A549 (cell line): ENCODE results near the gene ELAVL1.

Experiments
- CHD4 ChIP-seq: fragments of 200-600 bp; sonication (generic); IDR thresholded peaks from 2 replicates; pipeline ENCODE4 v1.6.1; 2016; ENCODE audit warnings: antibody characterized with exemption, mild to moderate bottlenecking, borderline replicate concordance
- EP300 ChIP-seq, 2 experiments: fragments of >200 bp; sonication (Bioruptor Twin); formaldehyde crosslinking; IDR thresholded peaks; 2 replicates in 1 of 2; 3 replicates in 1 of 2; pipeline ENCODE4 v1.6.1; 2016 to 2017
- ESRRA ChIP-seq: fragments of 150-350 bp; IDR thresholded peaks from 2 replicates; pipeline ENCODE4 v1.6.1; 2014; ENCODE audit warnings: mild to moderate bottlenecking, low read length, borderline replicate concordance
- NPAS2 ChIP-seq: fragments of 250-450 bp; sonication (Bioruptor Pico); IDR thresholded peaks from 2 replicates; pipeline ENCODE4 v1.8.0; 2022; ENCODE audit warnings: mild to moderate bottlenecking, moderate library complexity, borderline replicate concordance
- POLR2A ChIP-seq: IDR thresholded peaks from 2 replicates; pipeline ENCODE4 v1.6.1; 2012; ENCODE audit warnings: mild to moderate bottlenecking, low read length
- RAD21 ChIP-seq, 2 experiments: fragments of >200 bp in 1 of 2; sonication (Bioruptor Twin) in 1 of 2; formaldehyde crosslinking in 1 of 2; IDR thresholded peaks in 1 of 2; conservative IDR thresholded peaks in 1 of 2; 2 replicates in 1 of 2; 3 replicates in 1 of 2; pipeline ENCODE4 v1.6.1; 2012 to 2018; ENCODE audit warnings: inconsistent platforms in 1 of 2
- RFX5 ChIP-seq: fragments of 450-650 bp; IDR thresholded peaks from 2 replicates; pipeline ENCODE4 v1.7.1; 2014; ENCODE audit warnings: antibody characterized with exemption, mild to moderate bottlenecking, moderate library complexity
- SMC3 ChIP-seq: fragments of >200 bp; sonication (Bioruptor Twin); formaldehyde crosslinking; IDR thresholded peaks from 3 replicates; pipeline ENCODE4 v1.6.1; 2018; ENCODE audit warnings: inconsistent platforms
- TF ChIP-seq, protein P1 (sequence below): fragments of >200 bp; sonication (Bioruptor Twin); formaldehyde crosslinking; IDR thresholded peaks from 3 replicates; pipeline ENCODE4 v1.5.1; 2016
- TF ChIP-seq, protein P2 (sequence below): IDR thresholded peaks from 2 replicates; pipeline ENCODE4 v1.6.1; 2012
- TF ChIP-seq, protein P3 (sequence below): IDR thresholded peaks from 2 replicates; pipeline ENCODE4 v1.6.1; 2012

DNA sequence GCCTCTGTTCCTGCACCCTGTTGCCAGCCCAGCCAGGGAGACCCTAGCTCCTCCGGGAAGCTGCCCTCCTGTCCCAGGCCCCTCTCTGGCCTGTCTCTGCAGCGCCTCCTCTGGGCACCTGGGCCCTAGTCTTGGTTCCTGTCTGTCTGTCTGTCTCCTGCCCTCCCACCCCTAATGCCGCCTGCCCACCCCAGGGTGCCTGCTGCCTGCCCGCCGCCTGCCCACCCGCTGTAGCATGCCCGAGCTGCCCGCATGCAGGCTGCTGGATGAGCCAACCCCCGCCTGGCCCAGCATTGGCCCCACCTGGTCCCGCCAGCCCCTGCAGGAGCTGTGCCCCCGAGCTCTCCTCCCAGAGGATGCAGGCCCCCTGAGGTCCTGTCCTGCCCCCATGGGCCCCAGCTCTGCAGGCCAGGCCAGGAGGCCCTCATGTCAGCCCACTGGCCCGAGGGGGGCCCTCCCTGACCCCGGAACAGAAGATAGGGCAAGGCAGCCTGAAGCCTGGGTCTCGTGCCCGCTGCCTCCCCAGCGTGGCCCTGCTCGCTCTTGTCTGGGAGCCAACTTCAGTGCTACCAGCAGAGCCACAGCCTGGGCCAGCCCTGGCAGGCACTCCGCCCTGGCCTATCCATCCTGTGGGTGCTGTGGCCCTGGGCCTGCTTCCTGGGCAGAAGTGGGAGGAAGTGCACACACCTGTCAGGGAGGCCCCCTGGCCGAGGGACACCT is 96.5 kb downstream of the ELAVL1 start:
- TF ChIP-seq, protein P1, sequence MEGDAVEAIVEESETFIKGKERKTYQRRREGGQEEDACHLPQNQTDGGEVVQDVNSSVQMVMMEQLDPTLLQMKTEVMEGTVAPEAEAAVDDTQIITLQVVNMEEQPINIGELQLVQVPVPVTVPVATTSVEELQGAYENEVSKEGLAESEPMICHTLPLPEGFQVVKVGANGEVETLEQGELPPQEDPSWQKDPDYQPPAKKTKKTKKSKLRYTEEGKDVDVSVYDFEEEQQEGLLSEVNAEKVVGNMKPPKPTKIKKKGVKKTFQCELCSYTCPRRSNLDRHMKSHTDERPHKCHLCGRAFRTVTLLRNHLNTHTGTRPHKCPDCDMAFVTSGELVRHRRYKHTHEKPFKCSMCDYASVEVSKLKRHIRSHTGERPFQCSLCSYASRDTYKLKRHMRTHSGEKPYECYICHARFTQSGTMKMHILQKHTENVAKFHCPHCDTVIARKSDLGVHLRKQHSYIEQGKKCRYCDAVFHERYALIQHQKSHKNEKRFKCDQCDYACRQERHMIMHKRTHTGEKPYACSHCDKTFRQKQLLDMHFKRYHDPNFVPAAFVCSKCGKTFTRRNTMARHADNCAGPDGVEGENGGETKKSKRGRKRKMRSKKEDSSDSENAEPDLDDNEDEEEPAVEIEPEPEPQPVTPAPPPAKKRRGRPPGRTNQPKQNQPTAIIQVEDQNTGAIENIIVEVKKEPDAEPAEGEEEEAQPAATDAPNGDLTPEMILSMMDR: no peak
- no peak for TF ChIP-seq NPAS2 (CRISPR knock-in tag)
- TF ChIP-seq, protein P2, sequence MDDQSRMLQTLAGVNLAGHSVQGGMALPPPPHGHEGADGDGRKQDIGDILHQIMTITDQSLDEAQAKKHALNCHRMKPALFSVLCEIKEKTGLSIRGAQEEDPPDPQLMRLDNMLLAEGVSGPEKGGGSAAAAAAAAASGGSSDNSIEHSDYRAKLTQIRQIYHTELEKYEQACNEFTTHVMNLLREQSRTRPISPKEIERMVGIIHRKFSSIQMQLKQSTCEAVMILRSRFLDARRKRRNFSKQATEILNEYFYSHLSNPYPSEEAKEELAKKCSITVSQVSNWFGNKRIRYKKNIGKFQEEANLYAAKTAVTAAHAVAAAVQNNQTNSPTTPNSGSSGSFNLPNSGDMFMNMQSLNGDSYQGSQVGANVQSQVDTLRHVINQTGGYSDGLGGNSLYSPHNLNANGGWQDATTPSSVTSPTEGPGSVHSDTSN: no peak
- no peak for TF ChIP-seq EP300 (IDR thresholded peaks at IDR 0.05)
- TF ChIP-seq RFX5: no peak
- TF ChIP-seq POLR2A: no peak
- TF ChIP-seq ESRRA: no peak
- TF ChIP-seq RAD21 (conservative IDR thresholded peaks at IDR 0.05 in 1 of 2, IDR thresholded peaks at IDR 0.05 in 1 of 2): no peak
- no peak for TF ChIP-seq CHD4
- TF ChIP-seq, protein P3, sequence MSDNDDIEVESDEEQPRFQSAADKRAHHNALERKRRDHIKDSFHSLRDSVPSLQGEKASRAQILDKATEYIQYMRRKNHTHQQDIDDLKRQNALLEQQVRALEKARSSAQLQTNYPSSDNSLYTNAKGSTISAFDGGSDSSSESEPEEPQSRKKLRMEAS: no peak
- TF ChIP-seq SMC3: no peak
